HS-5 (cell line): ENCODE results near the gene DLGAP4.
A peak's percentile ranks its signal among the peaks of the same experiment; 100 is the strongest.

Experiments
- DNase-seq: peaks from one replicate; pipeline ENCODE4 v3.0.0-alpha.2; 2012; ENCODE audit warnings: low read depth

The DLGAP4 gene

DNA sequence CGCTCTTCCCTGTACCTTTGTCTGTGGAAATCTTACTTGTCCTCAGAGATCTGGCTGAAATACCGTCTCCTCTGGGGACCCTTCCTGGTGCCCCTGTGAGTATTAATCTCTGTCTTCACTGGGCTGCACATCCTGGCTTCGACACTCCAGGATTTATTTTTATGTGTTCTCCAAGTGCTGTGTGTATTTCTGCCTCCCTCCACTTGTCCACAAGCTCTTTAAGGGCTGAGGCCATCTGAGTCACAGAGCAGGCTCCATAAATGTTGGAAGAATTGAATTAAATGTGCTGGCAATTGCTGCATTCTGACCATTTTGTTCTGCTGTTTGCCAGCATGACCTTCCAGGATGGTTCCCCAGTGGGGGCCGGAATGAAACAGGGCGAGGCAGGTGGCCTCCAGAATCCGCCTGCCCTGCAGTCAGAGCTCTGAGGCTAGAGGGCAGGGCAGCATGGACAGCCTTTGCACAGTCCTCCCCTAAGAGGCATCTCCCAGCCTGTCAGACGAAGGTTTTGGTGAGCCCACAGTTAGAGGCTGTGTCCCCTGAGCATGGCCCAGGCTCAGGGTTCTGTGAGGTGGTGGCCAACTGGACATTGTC, 105.8 kb downstream of the DLGAP4 start:
- DNase-seq = no peak

DNA sequence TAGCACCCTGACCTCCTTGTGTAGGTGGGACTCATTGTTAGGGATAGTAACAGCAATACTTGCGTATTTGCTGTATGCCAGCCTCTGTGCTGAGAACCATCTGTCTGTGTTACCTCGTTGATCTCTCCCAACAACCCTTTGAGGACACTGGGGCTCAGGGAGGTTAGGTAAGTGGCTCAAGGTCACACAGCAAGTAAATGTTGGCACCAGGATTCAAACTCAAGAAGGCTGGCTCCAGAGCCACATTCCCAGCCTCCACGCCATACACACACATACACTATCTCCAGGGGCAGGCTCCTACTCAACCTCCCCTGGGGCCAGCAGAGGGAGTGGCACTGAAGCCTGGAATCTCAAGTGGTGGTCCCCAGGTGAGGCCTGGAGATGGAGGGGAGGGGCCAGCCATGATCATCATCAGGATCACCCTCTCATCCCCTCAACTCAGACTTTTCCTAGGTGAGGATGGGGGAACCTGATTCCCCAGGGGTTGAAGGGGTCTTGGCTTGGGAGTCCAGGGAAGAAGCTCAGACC, 109.4 kb downstream of the DLGAP4 start:
- DNase-seq = no peak

DNA sequence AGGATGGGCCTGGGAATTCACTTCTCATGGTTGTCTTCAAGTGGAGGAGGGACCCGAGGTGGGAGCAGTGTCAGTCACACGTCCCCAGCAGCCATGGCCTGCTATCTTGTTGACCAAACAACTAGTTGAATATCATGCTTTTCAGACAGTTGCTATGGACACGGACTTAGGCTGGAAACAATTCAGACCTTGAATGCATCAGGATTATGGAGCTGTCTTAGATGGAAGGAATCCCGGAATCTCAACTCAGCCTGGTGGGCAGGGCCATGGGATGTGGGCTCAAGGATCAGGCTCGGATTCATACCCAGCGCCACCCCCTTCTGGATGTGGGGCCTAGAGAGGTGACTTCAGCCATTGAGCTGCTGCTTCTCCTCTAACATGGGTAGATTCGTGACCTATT, 112.6 kb downstream of the DLGAP4 start:
- DNase-seq = no peak

DNA sequence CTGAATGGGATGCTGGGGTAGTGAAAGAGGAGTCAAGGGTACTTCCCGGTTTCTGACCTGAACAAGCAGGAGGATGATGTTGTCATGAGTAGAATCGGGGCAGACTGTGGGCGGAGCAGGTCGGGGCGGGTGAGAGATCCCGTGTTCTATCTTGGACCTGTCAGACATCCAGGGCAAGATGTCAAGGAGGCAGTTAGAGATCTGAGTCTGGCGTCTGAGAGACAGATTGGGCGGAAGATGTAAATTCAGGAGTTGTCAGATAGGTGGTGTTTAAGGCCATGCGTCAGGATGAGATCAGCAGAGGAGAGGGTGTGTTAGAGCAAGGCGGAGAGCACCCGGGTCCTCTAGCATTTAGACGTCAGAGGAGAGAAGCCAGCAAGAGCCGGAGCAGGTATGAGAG, 115.5 kb downstream of the DLGAP4 start:
- no peak for DNase-seq

DNA sequence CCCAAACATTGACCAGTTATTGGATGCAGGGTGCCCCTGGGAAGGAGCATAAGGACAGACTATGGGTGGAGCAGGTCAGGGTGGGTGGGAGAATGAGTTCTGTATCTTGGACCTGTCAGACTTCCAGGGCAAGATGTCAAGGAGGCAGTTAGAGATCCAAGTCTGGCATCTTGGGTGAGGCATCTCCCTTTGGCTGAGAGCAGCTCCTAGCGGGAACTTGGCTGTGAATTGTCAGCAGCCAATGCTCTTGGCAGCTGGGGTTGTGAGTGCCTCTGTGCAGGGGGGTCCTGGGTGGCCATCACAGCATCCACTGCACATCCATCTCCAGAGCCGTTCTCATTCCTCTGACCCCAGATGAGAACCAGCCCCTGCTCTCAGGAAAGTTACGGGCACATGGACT, 118.2 kb downstream of the DLGAP4 start:
- DNase-seq = no peak

DNA sequence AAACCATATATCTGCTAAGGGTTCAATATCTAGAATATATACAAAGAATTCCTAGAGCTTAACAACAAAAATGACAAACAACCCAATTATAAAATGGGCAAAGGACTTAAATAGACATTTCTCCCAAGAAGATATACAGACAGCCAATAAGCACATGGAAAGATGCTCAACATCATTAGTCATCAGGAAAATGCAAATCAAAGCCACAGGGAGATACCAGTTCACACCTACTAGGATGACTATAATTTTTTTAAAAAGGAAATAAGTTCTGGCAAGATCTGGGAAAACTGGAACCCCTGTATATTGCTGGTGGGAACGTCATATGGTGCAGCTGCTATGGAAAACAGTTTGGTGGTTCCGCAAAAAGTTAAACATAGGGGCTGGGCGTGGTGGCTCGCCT, 119.0 kb downstream of the DLGAP4 start:
- DNase-seq = no peak

DNA sequence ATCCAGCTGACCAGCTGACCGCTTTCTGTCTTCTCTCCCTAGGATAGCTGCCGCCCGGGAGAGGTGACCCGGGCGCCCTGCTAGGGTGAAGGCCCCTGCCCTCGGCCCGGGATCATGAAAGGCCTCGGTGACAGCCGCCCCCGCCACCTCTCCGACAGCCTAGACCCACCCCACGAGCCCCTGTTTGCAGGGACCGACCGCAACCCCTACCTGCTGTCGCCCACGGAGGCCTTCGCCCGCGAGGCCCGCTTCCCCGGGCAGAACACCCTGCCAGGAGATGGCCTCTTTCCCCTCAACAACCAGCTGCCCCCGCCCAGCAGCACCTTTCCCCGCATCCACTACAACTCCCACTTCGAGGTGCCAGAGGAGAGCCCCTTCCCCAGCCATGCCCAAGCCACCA, 125.5 kb downstream of the DLGAP4 start:
- no peak for DNase-seq

DNA sequence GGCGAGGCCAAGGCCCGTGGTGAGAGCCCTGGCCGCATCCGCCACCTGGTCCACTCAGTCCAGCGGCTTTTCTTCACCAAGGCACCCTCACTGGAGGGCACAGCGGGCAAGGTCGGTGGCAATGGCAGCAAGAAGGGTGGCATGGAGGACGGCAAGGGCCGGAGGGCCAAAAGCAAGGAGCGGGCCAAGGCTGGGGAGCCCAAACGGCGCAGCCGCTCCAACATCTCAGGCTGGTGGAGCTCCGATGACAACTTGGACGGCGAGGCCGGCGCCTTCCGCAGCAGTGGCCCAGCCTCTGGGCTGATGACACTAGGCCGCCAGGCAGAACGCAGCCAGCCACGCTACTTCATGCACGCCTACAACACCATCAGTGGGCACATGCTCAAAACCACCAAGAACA, 126.0 kb downstream of the DLGAP4 start:
- DNase-seq = no peak

DNA sequence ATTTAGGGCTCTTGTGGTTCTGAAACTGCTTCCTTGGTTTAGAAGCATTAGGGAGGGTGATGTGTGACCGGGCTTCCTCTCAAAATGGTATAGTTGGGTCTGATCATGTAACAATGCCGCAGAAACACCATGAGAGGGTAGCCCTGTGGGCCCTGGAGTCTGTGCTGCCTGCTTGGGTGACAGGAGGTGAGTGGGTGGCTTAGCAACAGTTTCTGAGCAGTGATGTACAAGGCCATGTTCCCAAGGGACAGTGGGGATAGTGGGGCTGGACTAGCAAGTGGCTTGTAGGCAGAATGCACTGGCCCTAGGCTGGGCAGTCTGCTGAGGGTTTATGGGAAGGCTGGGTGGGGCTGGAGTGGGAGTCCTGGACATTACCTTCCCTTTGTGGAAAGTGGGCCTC, 128.2 kb downstream of the DLGAP4 start:
- no peak for DNase-seq

DNA sequence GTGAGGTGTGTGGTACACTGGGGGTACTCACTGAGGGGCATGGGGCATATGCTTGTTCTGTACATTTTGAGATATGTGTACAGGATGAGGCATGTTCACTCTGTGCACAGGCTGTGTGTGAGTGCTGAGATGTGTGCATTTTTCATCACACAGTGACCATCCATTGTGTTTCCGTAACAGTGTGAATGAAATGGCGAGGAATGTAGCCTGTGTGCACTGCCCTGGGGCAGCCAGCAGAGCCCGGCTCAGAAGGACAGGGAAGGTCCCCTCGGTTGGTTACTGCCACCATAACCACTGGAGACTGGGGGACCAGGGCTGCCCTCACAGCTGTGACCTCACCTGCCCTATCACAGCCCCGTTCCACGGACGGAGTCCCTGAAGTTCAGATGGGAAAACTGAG, 129.0 kb downstream of the DLGAP4 start:
- no peak for DNase-seq

DNA sequence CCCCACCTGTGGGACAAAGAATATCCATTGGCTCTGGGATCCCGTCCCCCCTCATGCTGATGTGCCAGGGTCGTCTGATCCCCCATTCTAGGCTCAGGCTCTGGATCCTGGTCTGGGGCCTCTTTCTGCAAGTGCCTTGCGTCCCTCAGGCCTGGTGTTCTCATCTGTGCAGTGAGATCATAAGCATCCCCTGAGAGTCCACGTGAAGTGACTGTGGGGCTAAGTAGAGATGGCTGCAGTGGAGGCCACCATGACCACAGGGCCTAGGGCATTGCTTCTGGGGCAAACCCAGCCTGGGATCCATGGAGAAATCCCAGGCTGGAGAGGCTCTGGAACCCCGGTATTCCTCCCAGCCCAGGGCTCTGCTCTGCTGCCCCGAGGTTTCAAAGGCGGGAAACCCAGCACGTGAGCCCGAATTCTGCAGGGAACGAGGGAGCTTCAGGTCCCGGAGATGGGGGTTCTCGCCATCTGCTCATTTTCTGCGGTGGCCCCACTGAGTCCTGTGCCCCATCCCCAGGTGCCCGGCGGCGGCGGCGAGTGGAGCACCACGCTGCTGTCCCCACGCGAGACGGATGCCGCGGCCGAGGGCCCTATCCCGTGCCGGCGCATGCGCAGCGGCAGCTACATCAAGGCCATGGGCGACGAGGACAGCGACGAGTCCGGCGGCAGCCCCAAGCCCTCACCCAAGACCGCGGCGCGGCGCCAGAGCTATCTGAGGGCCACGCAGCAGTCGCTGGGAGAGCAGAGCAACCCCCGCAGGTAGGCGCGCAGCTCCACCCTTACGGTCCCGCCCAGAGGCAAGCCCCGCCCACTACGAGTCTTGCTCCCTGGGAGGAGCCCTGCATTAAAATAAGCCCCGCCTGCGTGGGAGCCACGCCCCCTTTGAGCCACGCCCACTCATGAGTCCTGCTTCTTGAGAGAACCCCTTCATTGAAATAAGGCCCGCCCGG, 129.7 kb downstream of the DLGAP4 start:
- no peak for DNase-seq

DNA sequence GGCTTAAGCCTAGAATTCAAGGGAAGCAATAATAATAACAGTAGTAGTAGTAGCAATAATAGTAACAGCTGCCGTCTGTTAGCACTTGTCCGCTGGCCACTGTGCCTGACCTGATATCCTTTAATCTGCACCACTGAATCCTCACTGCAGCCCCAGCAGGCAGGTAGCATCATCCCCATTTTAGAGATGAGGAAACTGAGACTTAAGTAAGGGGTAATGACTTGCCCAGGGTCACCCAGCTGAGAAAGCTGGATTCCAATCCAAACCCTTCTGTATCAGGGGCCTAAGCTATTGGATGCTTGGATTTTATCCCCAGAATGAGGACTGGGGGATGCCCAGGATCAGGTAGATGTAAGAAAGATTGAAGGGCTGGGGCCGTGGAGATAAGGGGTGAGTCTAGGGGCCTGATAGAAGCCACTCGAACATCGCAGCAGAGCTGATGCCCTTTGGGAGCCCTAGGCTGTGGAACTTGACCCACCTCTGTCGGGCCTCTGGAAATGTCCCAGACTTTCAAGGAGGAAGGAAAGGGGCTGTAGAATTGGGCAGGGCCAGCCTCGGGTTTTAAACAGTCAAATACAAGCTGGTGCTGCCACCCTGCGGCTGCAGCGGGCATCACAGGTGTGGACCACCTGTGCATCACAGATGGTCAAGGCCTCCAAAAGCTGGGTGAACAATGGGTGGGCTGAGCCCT, 133.0 kb downstream of the DLGAP4 start:
- peak; percentile 32 for DNase-seq

DNA sequence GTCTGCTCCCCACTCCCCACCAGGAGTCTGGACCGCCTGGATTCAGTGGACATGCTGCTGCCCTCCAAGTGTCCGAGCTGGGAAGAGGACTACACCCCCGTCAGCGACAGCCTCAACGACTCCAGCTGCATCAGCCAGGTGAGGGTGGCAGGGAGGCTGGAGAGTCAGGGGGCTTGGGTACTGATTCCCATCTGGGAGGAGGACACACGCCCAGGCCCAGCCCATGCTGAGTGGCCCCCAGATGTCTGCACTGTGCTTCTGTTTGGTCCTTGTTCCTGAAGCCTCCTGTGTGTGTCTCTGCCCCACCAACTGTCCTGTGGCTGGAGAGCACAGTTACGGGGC, 133.6 kb downstream of the DLGAP4 start:
- no peak for DNase-seq

DNA sequence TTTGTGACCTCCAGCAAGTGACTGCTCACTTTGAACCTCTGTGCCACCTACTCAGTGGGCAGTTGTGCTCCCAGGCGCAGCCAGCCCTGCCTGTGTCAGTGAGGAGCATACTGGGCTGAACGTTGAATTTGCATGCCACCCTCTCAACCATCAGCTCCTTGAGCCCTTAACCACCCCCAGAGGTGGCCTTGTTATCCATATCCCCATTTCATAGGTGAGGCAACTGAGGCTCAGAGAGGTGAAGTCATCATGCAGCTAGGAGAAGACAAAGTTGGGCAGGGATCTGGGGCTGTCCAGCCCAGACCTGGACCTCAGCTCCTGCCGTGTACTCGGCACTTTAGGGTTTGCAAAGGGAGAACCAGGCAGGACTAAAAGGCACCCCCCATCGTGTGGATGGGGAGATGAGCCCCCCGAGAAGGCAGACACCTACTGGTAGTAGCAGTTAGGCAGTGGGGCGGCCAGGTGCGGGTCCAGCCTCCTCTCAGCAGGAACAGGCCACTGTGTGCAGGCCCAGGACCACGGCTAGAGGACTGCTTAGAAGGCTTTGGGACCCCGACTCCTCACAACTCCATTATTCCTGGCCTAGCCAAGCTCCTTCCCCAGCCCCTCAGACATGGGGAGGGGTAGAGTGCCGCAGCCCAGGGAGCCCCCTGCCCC, 134.4 kb downstream of the DLGAP4 start:
- DNase-seq = no peak

DNA sequence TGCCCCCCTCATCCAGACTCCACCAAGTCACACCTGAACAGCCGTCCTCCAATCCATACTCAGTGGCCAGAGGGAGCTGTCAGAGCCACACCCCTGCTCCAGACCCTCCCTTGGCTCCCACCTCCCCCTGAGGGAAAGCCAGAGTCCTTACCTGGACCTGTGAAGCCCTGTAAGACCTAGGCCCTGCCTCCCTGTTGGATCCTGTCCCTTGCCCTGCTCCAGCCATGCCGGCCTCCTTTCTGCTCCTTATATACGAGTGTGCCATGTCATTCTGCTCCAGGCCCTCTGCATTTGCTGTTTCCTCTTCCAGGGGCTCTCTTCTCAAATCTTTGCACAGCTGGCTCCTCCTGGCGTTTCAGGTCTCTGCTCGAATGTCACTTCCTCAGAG, 134.9 kb downstream of the DLGAP4 start:
- DNase-seq = no peak

DNA sequence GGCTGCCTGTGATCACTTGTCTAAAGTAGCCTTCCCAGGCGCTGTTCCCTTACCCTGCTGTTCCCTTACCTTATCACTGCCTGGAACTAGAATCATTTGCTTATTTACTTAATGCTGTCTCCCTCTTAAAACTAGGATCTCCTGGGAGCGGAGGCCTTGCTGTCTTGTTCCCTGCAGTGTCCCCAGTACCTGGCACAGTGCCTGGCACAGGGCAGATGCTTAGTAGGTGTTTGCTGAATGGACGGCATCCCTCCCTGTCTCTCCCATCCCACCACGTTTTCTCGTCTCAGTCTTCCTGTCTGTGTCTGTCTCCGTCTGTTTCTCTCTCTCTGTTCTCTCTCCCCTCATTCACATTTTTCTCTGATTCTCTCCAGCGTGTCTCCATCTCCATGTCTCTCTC, 135.3 kb downstream of the DLGAP4 start:
- no peak for DNase-seq

DNA sequence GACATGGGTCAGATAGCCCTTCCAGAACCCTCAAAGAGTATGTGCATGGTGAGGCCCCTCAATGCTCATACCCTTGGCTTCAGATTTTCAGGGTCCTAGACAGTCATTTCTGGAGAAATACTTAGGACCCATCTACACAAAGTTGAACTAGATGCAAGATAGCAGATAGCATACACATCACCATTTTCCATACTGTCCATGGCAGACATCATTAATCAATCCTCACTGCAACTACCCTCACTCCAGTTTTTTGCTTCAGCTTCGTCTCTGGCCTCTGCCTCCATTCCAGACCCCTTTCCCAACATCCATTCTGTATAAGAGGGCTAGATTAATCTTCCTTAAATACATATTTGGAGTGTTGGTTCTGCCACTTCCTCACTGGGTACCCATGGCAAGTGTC, 139.7 kb downstream of the DLGAP4 start:
- DNase-seq = no peak

DNA sequence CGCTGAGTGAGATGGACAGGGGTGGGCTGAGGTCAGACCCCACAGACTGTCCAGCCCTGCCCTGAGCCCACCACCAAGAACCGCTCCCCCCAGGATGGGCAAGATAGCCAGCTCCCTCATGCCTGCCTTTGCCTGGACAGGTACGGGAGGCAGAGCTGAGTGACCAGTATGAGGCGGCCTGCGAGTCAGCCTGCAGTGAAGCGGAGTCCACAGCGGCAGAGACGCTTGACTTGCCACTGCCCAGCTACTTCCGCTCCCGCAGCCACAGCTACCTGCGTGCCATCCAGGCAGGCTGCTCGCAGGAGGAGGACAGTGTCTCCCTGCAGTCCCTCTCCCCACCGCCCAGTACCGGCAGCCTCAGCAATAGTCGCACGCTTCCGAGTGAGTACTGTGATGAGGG, 140.4 kb downstream of the DLGAP4 start:
- no peak for DNase-seq

DNA sequence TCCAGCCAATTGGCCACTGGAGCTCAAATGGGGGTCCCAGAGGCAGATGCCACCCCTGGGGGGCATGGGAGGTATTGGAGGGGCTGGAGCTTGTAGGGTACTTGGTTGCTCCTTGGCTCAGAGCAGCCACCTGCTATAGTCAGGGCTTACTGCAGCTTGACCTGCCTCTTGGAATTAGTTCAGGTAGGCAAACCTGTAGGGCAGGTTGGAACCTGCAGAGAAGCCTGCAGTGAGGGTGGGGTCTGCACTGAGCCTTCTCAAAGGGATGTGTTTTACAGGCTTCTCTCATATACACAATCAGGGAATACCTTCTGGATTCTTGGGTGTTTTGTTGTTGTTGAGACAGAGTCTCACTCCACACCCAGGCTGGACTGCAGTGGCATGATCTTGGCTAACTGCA, 141.0 kb downstream of the DLGAP4 start:
- no peak for DNase-seq

DNA sequence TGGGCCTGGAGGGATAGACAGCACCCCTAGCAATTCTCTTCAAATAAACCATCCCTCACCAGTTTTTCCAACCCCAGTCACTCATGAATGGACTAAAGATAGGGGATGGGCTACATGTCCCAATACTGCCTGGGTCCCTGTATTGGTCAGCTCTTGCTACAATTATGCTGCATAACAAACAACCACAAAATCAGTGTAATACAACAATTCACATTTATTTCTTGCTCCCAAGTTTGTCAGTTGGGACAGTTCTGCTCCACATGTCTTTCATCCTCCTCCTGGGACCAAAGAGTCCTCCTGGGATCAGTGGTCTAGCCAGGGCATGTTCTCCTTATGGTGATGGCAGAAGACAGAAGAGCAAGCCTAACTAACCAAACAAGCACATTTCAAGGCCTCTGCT, 143.5 kb downstream of the DLGAP4 start:
- DNase-seq = no peak

DNA sequence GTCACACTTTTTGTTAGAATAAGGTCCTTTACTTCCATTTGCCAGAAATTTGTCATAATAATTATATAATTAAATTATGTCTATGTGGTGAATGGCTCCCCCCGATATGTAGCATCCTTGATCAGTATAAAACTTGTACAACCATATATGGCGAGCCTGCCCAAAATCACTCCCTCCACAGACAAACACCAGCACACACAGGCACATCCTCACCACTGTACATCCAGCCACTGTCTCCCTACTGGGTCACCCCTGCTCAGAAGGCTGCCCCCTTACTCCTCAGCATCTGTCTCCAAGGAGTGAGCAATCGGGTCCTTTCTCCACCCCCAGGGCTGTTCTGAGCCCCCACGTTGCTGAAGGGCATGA, 148.2 kb downstream of the DLGAP4 start:
- DNase-seq = no peak

DNA sequence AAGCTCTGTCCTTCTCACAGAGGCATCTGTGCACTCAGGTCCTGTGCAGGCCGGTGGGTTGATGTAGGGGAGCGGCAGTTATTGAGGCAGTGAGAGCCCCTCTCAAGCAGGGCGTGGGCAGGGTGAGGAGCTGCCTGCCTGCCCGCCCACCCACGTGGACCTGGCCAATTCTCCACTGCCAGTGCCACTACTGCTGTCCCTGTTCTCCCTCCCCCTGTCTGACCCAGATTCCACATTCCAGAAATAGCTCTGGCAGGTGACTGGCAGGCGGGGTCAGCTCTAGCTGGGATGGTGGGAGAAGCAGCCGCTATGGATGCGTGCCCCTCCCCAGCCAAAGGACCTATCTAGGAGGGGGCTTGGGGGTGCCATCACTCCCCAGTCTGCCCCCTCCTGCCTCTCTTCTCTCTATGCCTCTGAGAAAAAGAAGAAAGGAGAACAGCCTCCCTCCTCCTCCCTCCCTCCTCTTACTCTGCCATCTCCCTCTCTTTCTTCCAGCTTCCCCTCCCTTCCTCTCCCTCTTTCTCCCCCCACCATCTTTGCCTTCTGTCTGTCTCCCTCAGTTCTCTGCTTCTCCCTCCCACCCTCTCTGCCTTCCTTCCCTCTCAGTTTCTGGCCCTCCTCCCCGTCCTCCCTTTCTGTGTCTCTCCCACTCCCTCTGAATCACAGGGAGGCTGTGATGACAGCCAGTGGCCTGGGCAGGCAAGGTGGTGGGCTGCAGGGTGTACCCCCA, 148.7 kb downstream of the DLGAP4 start:
- no peak for DNase-seq
